Parathyroid adenoma (tissue), 2 donors: ENCODE results near the gene SIRT3.
"Not testable (repeated sequence)": the region's sequence is repeated elsewhere in the genome, so short reads cannot be mapped to it uniquely, and the experiment has no call there.

ENCODE experiments used
- H2AFZ ChIP-seq: fragments of 300-600 bp; sonication (generic); one replicate; pipeline ENCODE4 v1.7.0; 2017; ENCODE audit warnings: antibody characterized with exemption, mild to moderate bottlenecking
- H3K27ac ChIP-seq: fragments of 300-600 bp; sonication (generic); one replicate; pipeline ENCODE4 v1.7.0; 2017
- H3K27me3 ChIP-seq: fragments of 300-600 bp; sonication (generic); one replicate; pipeline ENCODE4 v1.7.0; 2017; ENCODE audit warnings: low read length; ENCODE audit not compliant: control insufficient read depth, insufficient read depth
- H3K36me3 ChIP-seq: fragments of 300-600 bp; sonication (generic); one replicate; pipeline ENCODE4 v1.7.0; 2017; ENCODE audit warnings: low read length; ENCODE audit not compliant: control insufficient read depth, insufficient read depth
- H3K4me1 ChIP-seq: fragments of 300-600 bp; sonication (generic); one replicate; pipeline ENCODE4 v1.7.0; 2017; ENCODE audit warnings: control low read depth
- H3K4me2 ChIP-seq: fragments of 300-600 bp; sonication (generic); one replicate; pipeline ENCODE4 v1.7.0; 2017; ENCODE audit warnings: low read length
- H3K4me3 ChIP-seq: fragments of 300-600 bp; sonication (generic); one replicate; pipeline ENCODE4 v1.7.0; 2017; ENCODE audit warnings: low read depth, low read length
- H3K79me2 ChIP-seq: fragments of 300-600 bp; sonication (generic); one replicate; pipeline ENCODE4 v1.7.0; 2017; ENCODE audit warnings: control low read depth
- H3K9ac ChIP-seq: fragments of 300-600 bp; sonication (generic); one replicate; pipeline ENCODE4 v1.7.0; 2017; ENCODE audit warnings: mild to moderate bottlenecking
- H3K9me3 ChIP-seq: fragments of 300-600 bp; sonication (generic); one replicate; pipeline ENCODE4 v1.7.0; 2017; ENCODE audit warnings: low read length; ENCODE audit not compliant: control insufficient read depth
- TF ChIP-seq, protein P1 (sequence below): fragments of 300-600 bp; sonication (generic); IDR thresholded peaks from one replicate; pipeline ENCODE4 v1.7.0; 2017; ENCODE audit warnings: antibody characterized with exemption, mild to moderate bottlenecking
- donor health status: primary hyperparathyroidism.

Gene SIRT3

DNA sequence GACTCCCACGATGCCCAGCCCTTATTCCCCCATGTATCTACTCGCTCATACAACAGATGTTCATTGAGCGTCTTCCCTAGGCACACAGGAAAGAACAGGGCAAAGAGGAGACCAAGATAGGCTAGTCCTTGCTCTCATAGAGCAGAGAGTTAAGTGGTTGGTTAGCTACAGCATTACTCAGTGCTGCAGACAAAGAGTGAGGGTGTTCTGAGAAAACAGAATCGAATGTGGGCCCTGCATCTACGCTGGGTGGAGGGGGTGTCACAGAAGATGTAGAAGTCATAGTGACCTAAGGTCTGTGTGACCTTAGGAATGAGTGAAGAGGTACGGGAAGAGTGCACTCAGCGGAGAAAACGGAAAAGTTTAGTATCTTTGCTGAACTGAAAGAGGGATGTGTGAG is 12.9 kb upstream of the SIRT3 start:
- Histone ChIP-seq H3K9ac (no peak overlapping the region), H3K4me2 (no peak overlapping the region), H3K27me3 (no peaks in the 10 kb centered on the region), H3K79me2 (no peaks in the 10 kb centered on the region), H3K4me1 (no peaks in the 10 kb centered on the region), H3K9me3 (no peaks in the 10 kb centered on the region), H3K36me3 (no peaks in the 10 kb centered on the region), H3K27ac (no peak overlapping the region), H2AFZ (no peak overlapping the region), H3K4me3 (no peak overlapping the region)
- TF ChIP-seq, protein P1, sequence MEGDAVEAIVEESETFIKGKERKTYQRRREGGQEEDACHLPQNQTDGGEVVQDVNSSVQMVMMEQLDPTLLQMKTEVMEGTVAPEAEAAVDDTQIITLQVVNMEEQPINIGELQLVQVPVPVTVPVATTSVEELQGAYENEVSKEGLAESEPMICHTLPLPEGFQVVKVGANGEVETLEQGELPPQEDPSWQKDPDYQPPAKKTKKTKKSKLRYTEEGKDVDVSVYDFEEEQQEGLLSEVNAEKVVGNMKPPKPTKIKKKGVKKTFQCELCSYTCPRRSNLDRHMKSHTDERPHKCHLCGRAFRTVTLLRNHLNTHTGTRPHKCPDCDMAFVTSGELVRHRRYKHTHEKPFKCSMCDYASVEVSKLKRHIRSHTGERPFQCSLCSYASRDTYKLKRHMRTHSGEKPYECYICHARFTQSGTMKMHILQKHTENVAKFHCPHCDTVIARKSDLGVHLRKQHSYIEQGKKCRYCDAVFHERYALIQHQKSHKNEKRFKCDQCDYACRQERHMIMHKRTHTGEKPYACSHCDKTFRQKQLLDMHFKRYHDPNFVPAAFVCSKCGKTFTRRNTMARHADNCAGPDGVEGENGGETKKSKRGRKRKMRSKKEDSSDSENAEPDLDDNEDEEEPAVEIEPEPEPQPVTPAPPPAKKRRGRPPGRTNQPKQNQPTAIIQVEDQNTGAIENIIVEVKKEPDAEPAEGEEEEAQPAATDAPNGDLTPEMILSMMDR: no peak

DNA sequence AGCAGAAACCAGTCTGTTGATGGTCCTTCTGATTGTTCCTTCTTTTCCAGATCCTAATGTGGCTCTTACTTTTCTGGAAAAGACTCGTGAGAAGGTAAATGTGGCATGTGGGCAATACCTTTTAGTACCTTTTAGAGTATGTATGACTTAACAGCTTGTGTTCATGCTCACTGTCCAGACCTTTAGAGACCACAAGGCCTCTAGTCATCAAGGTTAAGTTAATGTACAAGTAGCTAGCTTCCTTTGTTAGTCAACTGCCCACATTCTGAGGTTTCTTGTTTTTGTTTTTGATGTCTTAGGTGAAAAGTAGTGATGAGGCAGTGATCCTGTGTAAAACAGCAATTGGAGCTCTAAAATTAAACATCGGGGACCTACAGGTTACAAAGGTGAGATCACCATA is 8.2 kb upstream of the SIRT3 start:
- no peak overlapping the region for H3K4me3 ChIP-seq
- H2AFZ ChIP-seq: no peak overlapping the region
- H3K27ac ChIP-seq: no peak overlapping the region
- H3K4me1 ChIP-seq: no peaks in the 10 kb centered on the region
- no peaks in the 10 kb centered on the region for H3K9me3 ChIP-seq
- no peaks in the 10 kb centered on the region for H3K36me3 ChIP-seq
- H3K27me3 ChIP-seq: no peaks in the 10 kb centered on the region
- peaks cover 3% of the 10 kb centered on the region for H3K79me2 ChIP-seq
- H3K4me2 ChIP-seq: no peak overlapping the region
- TF ChIP-seq, protein P1: no peak
- H3K9ac ChIP-seq: no peak overlapping the region

DNA sequence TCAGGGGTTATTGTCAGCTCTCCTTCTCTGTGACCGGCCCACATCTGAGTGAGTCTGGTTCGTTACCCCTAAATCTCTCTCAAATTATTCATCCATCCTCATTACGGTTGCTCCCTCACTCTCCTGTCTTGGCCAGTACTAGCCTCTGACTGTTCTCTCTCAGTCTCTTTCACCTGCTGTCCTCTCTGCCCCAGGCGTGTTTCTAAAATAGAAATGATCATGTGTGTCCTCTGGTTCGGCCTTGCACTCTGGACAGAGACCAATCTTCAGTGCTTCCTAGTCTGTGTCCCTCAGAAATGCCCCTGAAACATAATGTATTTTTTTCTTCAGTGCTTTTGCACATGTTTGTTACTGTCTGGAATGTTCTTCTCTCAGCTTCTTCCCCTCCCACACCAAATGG is 5.5 kb upstream of the SIRT3 start:
- peaks cover 12% of the 10 kb centered on the region for H3K79me2 ChIP-seq
- no peaks in the 10 kb centered on the region for H3K9me3 ChIP-seq
- H3K27ac ChIP-seq: no peak overlapping the region
- H3K4me1 ChIP-seq: peaks cover 6% of the 10 kb centered on the region
- TF ChIP-seq, protein P1: no peak
- H3K4me3 ChIP-seq: no peak overlapping the region
- no peak overlapping the region for H3K9ac ChIP-seq
- H3K27me3 ChIP-seq: no peaks in the 10 kb centered on the region
- H2AFZ ChIP-seq: no peak overlapping the region
- H3K36me3 ChIP-seq: no peaks in the 10 kb centered on the region
- H3K4me2 ChIP-seq: no peak overlapping the region

DNA sequence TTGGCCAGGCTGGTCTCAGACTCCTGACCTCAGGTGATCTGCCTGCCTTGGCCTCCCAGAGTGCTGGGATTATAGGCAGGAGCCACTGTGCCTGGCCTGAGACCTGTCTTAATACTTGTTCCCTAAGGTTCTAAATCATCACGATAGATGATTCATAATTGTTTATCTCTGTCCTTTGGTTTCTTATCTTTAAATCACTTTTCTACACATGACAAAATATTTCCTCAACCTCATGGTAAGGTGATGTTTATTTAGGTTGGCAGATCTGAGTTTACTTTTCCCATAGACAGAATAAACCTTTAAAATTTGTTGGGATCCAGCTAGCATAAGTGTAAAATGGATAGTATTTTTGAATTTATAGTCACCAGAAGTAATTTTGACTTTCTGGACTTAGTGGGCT is 4.2 kb upstream of the SIRT3 start:
- Histone ChIP-seq H2AFZ (no peak overlapping the region), H3K27me3 (no peaks in the 10 kb centered on the region), H3K4me1 (peaks cover 6% of the 10 kb centered on the region), H3K9me3 (no peaks in the 10 kb centered on the region), H3K4me2 (no peak overlapping the region), H3K27ac (no peak overlapping the region), H3K4me3 (no peak overlapping the region), H3K9ac (no peak overlapping the region), H3K79me2 (peaks cover 12% of the 10 kb centered on the region), H3K36me3 (no peaks in the 10 kb centered on the region)
- TF ChIP-seq, protein P1: no peak

DNA sequence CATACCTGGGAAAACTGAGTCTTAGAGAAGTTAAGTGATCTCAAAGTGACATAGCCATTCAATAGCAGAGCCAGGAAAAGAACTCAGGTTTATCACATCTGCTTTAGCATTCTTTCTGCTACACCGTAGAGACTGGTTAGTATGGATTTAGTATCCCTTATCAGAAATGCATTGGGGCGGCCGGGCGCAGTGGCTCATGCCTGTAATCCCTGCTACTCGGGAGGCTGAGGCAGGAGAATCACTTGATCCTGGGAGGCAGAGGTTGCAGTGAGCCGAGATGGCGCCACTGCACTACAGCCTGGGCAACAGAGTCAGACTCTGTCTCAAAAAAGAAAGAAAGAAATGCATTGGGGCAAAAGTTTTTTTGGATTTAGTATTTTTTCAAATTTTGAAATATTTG is 2.2 kb upstream of the SIRT3 start:
- H3K36me3 ChIP-seq, H3K9me3 ChIP-seq, H3K4me1 ChIP-seq, H3K27ac ChIP-seq, H3K9ac ChIP-seq, H3K4me2 ChIP-seq, H2AFZ ChIP-seq, H3K4me3 ChIP-seq, H3K27me3 ChIP-seq: not testable (repeated sequence)
- peaks cover 12% of the 10 kb centered on the region for H3K79me2 ChIP-seq
